Activated B cell treated with CpG ODN at 0.5 μM for 24 hours (primary cell): ENCODE measurements around the gene LINGO4. TPM values are rescaled to one million over a fixed set of nuclear protein-coding genes. Genes with fewer than 3 reads are reported as not detected.

Experiments
- ATAC-seq: fragments of 200-7000 bp; cut with Tn5 transposase; one replicate; pipeline ENCODE4 v1.10.0; 2021; ENCODE audit warnings: low read depth, mild to moderate bottlenecking, moderate library complexity
- CTCF ChIA-PET: fragments of 350-600 bp; sonication (Branson Sonifier 250); formaldehyde crosslinking; loops from one replicate; lab custom pipeline; 2021; ENCODE audit warnings: antibody characterized with exemption; lab: Charles Lee
- POLR2A ChIA-PET: fragments of 350-600 bp; sonication (Branson Sonifier 250); formaldehyde crosslinking; loops from one replicate; lab custom pipeline; 2021; ENCODE audit warnings: antibody characterized with exemption; lab: Charles Lee
- DNase-seq: peaks from one replicate; pipeline ENCODE4 v3.0.0; 2022
- H3K27ac Mint-ChIP-seq: one replicate; pipeline ENCODE4 v1.8.0; 2020; ENCODE audit warnings: mixed read lengths
- H3K27me3 Mint-ChIP-seq: one replicate; pipeline ENCODE4 v1.8.0; 2021; ENCODE audit warnings: mixed read lengths
- H3K36me3 Mint-ChIP-seq: one replicate; pipeline ENCODE4 v1.8.0; 2021; ENCODE audit warnings: low read depth, mixed read lengths
- H3K4me1 Mint-ChIP-seq: one replicate; pipeline ENCODE4 v1.8.0; 2021; ENCODE audit warnings: mixed read lengths
- H3K4me3 Mint-ChIP-seq: one replicate; pipeline ENCODE4 v1.8.0; 2020; ENCODE audit warnings: mild to moderate bottlenecking, mixed read lengths
- H3K9me3 Mint-ChIP-seq: one replicate; pipeline ENCODE4 v1.8.0; 2020; ENCODE audit warnings: mixed read lengths
- CTCF ChIP-seq: fragments of 200-600 bp; IDR thresholded peaks from one replicate; pipeline ENCODE4 v1.8.0; 2022; ENCODE audit warnings: antibody characterized with exemption, mild to moderate bottlenecking
- intact Hi-C: fragments of 100-400 bp; cut with micrococcal nuclease; formaldehyde crosslinking; loops from one replicate; pipeline ENCODE4 v1.15.1; 2024
- total RNA-seq: library from RNA; stranded (reverse); gene quantifications from 2 replicates; pipeline ENCODE4 v1.2.3, GENCODE V29; 2022

The LINGO4 gene
- total RNA-seq, 1 donor from 2014 or later, result not detected

GRCh38 chr1:151822404-151822803 lies 17.2 kb upstream of the LINGO4 start:
- Mint-ChIP-seq H3K36me3 (no peaks in the 10 kb centered on the region), H3K9me3 (no peaks in the 10 kb centered on the region), H3K27me3 (peaks cover 13% of the 10 kb centered on the region), H3K27ac (no peak overlapping the region), H3K4me3 (no peak overlapping the region), H3K4me1 (peaks cover 2% of the 10 kb centered on the region)
- intact Hi-C loops, result no loop called here
- no peak for ATAC-seq
- DNase-seq, result no peak
- ChIA-PET CTCF (no interaction called here), POLR2A (interaction anchor here (0.6 kb wide), 1 partner anchor 38 kb away, joined by 4 read pairs; no protein-coding TSS in a partner anchor)
- TF ChIP-seq CTCF, result no peak

DNA sequence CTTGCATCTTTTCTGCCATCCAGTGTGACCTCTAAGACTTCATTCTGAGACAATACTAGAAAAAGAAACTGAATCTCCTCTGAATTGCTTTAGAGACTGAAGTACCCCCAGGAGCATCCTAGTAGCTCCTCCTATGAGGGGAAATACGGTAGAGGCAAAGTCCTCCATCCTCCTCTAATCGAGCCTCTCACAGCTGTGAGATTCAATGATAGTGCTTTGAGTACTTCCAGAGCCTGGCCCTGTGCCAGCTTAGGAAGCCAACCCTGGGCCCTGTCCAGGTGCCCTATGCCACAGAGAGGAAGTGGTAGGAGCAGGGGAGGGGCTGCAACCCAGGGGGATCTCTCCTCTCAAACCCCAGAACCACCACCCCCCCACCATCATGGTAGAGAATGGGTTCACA lies 15.7 kb upstream of the LINGO4 start:
- intact Hi-C loops, result no loop called here

DNA sequence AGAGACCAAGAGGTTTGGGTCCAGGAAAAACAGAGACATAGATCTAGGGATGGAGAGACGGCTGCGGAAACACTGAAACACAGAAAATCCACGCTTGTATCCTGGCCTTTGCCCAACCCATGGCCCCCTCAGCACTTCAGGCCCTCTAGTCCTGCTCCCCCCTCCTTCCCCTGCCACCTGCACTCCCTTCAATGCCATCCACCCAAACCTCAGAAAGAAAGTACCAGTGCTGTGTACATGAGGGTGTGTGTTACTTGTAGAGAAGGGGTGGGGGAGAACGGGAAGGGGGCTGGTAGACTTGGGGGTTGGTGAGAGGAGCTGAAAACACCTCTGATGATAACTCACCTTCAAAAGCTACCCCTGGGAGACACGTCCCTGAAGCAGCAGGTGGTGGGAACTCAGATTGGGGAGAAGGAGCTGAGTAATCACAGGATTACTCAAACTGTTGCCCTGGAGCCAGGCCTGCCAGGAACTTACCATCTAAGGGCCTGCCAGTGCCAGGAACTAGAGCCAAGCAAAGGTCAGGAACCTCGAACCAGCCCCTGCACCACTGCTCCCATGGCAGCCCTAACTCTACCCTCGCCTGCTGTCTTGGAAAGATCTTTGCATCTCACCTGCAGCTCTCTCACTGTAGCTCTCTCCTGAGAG lies 14.9 kb upstream of the LINGO4 start:
- intact Hi-C loops, result no loop called here
- DNase-seq (no peak), ATAC-seq (no peak)
- no peak for TF ChIP-seq CTCF
- ChIA-PET POLR2A (interaction anchor here (0.5 kb wide), 1 partner anchor 412 kb away, joined by 3 read pairs; no protein-coding TSS in a partner anchor), CTCF (no interaction called here)
- H3K27ac Mint-ChIP-seq, result no peak overlapping the region
- no peak overlapping the region for H3K4me3 Mint-ChIP-seq
- no peaks in the 10 kb centered on the region for H3K36me3 Mint-ChIP-seq
- H3K9me3 Mint-ChIP-seq, result no peaks in the 10 kb centered on the region
- peaks cover 15% of the 10 kb centered on the region for H3K27me3 Mint-ChIP-seq
- peaks cover 4% of the 10 kb centered on the region for H3K4me1 Mint-ChIP-seq

More for the DNA sequence above, 15.7 kb upstream of the LINGO4 start:
- ChIA-PET POLR2A (no interaction called here), CTCF (no interaction called here)
- no peak overlapping the region for H3K27ac Mint-ChIP-seq
- no peak overlapping the region for H3K4me3 Mint-ChIP-seq
- peaks cover 16% of the 10 kb centered on the region for H3K27me3 Mint-ChIP-seq
- H3K4me1 Mint-ChIP-seq, result peaks cover 4% of the 10 kb centered on the region
- DNase-seq (no peak), ATAC-seq (no peak)
- TF ChIP-seq CTCF, result no peak
- H3K36me3 Mint-ChIP-seq, result no peaks in the 10 kb centered on the region
- H3K9me3 Mint-ChIP-seq, result no peaks in the 10 kb centered on the region

- Mint-ChIP-seq H3K27me3 (peaks cover 15% of the 10 kb centered on the region), H3K36me3 (no peaks in the 10 kb centered on the region), H3K4me3 (no peak overlapping the region), H3K4me1 (peaks cover 4% of the 10 kb centered on the region), H3K27ac (no peak overlapping the region), H3K9me3 (no peaks in the 10 kb centered on the region)
- intact Hi-C loops, result no loop called here
- no peak for TF ChIP-seq CTCF
- ATAC-seq (no peak), DNase-seq (no peak)
- POLR2A ChIA-PET, result no interaction called here
- CTCF ChIA-PET, result no interaction called here
Observed at GRCh38 chr1:151819227-151819835, 14.1 kb upstream of the LINGO4 start.

GRCh38 chr1:151817353-151817730 lies 12.1 kb upstream of the LINGO4 start:
- intact Hi-C loops, result no loop called here
- ATAC-seq (no peak), DNase-seq (no peak)
- Mint-ChIP-seq H3K27me3 (peaks cover 15% of the 10 kb centered on the region), H3K9me3 (no peaks in the 10 kb centered on the region), H3K4me1 (peaks cover 4% of the 10 kb centered on the region), H3K36me3 (no peaks in the 10 kb centered on the region), H3K4me3 (no peak overlapping the region), H3K27ac (no peak overlapping the region)
- POLR2A ChIA-PET, result no interaction called here
- CTCF ChIA-PET, result interaction anchor here (0.6 kb wide), 1 partner anchor 907 kb away, joined by 5 read pairs; no protein-coding TSS in a partner anchor
- no peak for TF ChIP-seq CTCF
